Measurements from ENCODE around the gene CORO2B. TPM values are rescaled to one million over a fixed set of nuclear protein-coding genes. Genes with fewer than 3 reads are reported as not detected.

Gene CORO2B
- total and polyA plus RNA-seq, 2 of the 4 experiments (the other 2 are of a cell fraction), result 9.3 to 39.3 TPM

GRCh38 chr15:68578175-68578979, 416 bp upstream of the CORO2B start:
- ChIA-PET CTCF (no interaction called here), POLR2A (ENCODE audit: unreplicated experiment) (no interaction called here)
- Histone ChIP-seq H3K79me1 (ENCODE audit: low read depth in 1 of 2, low read length in 2 of 2) (peaks cover 15 to 41% of the 10 kb centered on the region in 2 experiments; a peak in 3 of 4 replicates), H3K36me3 (ENCODE audit: control insufficient read depth, insufficient read depth, low read length) (no peaks in the 10 kb centered on the region), H3K4ac (ENCODE audit: low read depth, low read length) (peak overlapping the region; percentile 35), H3K4me1 (ENCODE audit: control insufficient read depth, insufficient read depth, low read length) (peaks cover 7% of the 10 kb centered on the region), H3K4me3 (ENCODE audit: insufficient read depth, low read depth, low read length) (peak overlapping the region; percentile 58), H3K9me3 (ENCODE audit: control insufficient read depth, insufficient read depth, low read length) (no peaks in the 10 kb centered on the region), H3K23ac (ENCODE audit: low read depth, low read length) (peak overlapping the region; percentile 64), H2AFZ (replicated peaks; ENCODE audit: low read length, poor library complexity) (peak overlapping the region; percentile 86), H3K18ac (ENCODE audit: low read depth, low read length) (no peak overlapping the region), H2BK5ac (ENCODE audit: low read depth, low read length, poor library complexity, severe bottlenecking) (no peak overlapping the region), H4K5ac (ENCODE audit: low read depth, low read length) (peak overlapping the region; percentile 14), H3K4me2 (ENCODE audit: low read depth, low read length) (peak overlapping the region; percentile 95), H4K8ac (ENCODE audit: low read depth in 2 of 2, low read length in 2 of 2) (peak overlapping the region; percentile 53 to 71), H2AK5ac (ENCODE audit: low read depth, low read length) (peak overlapping the region; percentile 70; the same call in 1 of the 2 replicates), H2BK20ac (ENCODE audit: low read depth, low read length) (no peak overlapping the region), H3K27me3 (ENCODE audit: control insufficient read depth, insufficient read depth, low read length) (peaks cover 2% of the 10 kb centered on the region), H4K91ac (ENCODE audit: insufficient read depth, low read depth, low read length) (peak overlapping the region; percentile 4), H3K14ac (replicated peaks; ENCODE audit: low read depth, low read length) (peak overlapping the region; percentile 17), H2BK120ac (ENCODE audit: low read depth, low read length) (peak overlapping the region; percentile 7), H4K20me1 (ENCODE audit: insufficient read depth, low read length) (no peaks in the 10 kb centered on the region), H3K9me1 (ENCODE audit: insufficient read depth, low read length) (peaks cover 6% of the 10 kb centered on the region), H3K27ac (ENCODE audit: insufficient read depth, low read length) (peak overlapping the region; percentile 8; the same call in 1 of the 2 replicates), H3K56ac (ENCODE audit: extremely low read depth, insufficient read depth, low read length) (peak overlapping the region; percentile 50), H3K9ac (ENCODE audit: low read depth, low read length) (peak overlapping the region; percentile 62), H2AK9ac (replicated peaks; ENCODE audit: low read depth, low read length, poor library complexity) (peak overlapping the region; percentile 81), H2BK15ac (ENCODE audit: low read depth, low read length) (peak overlapping the region; percentile 34; the same call in 1 of the 3 replicates)
- peak; percentile 86 for ATAC-seq (ENCODE audit: low read depth)
- 1% methylated on average over 35 of the region's 79 CpGs; no CpG with 5 or more reads in 1 of the 2 experiments for WGBS, 2 experiments (ENCODE audit: extremely low coverage in 2 of 2, insufficient read length in 1 of 2)
- peak; percentile 71 for DNase-seq
- in situ Hi-C loops (cut with MboI; ENCODE audit: low sequenced_read_pairs), result no loop called here
- dilution Hi-C loops (cut with HindIII; ENCODE audit: low sequenced_read_pairs, unreplicated experiment), result no loop called here
- BruUV-seq (replicated peaks), result no TSS peak
- intact Hi-C loops (cut with micrococcal nuclease), result loop anchor here (1.0 kb wide), 2 partner anchors 96 to 272 kb away; no protein-coding TSS in a partner anchor
- TF ChIP-seq SMC3 (IDR thresholded peaks at IDR 0.05; ENCODE audit: low read depth, low read length) (peak; percentile 73), MAZ (IDR thresholded peaks at IDR 0.05; ENCODE audit: borderline replicate concordance, low read depth, low read length) (peak; percentile 26; the same call in 1 of the 2 replicates), ELK1 (IDR thresholded peaks at IDR 0.05; ENCODE audit: borderline replicate concordance, low read depth, low read length) (no peak), MXI1 (IDR thresholded peaks at IDR 0.05; ENCODE audit: borderline replicate concordance, low read depth, low read length) (peak; percentile 53; the same call in 1 of the 2 replicates), CTCF (conservative IDR thresholded peaks at IDR 0.05; ENCODE audit: low read depth, low read length) (peak; percentile 68), POLR2A (IDR thresholded peaks at IDR 0.05; ENCODE audit: low read depth, low read length) (peak; percentile 26; the same call in 1 of the 2 replicates), MAFK (IDR thresholded peaks at IDR 0.05; ENCODE audit: low read depth, low read length) (no peak), CEBPB (IDR thresholded peaks at IDR 0.05; ENCODE audit: low read depth, low read length) (no peak), FOS (IDR thresholded peaks at IDR 0.05; ENCODE audit: low read depth, low read length) (no peak), RAD21 (IDR thresholded peaks at IDR 0.05; ENCODE audit: low read length) (peak; percentile 81)
